Measurements from ENCODE around the gene KCNE1.

- no peak for TF ChIP-seq CREB1 (IDR thresholded peaks at IDR 0.05; ENCODE audit: low read depth)
- TF ChIP-seq POLR2A (IDR thresholded peaks at IDR 0.05; ENCODE audit: low read depth, low read length) = no peak
- TF ChIP-seq CTCF (IDR thresholded peaks at IDR 0.05 in 2 of 3, conservative IDR thresholded peaks at IDR 0.05 in 1 of 3; ENCODE audit: control insufficient read depth in 2 of 3, extremely low read depth in 1 of 3, insufficient read depth in 1 of 3, low read depth in 3 of 3, low read length in 3 of 3) = no peak
- TF ChIP-seq BRCA1 (IDR thresholded peaks at IDR 0.05; ENCODE audit: low read depth, low read length) = no peak
- no peak for TF ChIP-seq FOS (IDR thresholded peaks at IDR 0.05; ENCODE audit: borderline replicate concordance, extremely low read depth, insufficient read length)
These were observed 7.7 kb upstream of the KCNE1 start for GRCh38 chr21:34519694-34520093.

Data from GM12878 (cell line).